H9 (cell line): Measurements from ENCODE around the gene STOM. TPM values are rescaled to one million over a fixed set of nuclear protein-coding genes. Genes with fewer than 3 reads are reported as not detected.

ENCODE experiments used
- DNase-seq: peaks from one replicate; pipeline ENCODE4 v3.0.0-alpha.2; 2017
- H2AFZ ChIP-seq: one replicate; pipeline ENCODE4 v1.6.1; 2013; ENCODE audit warnings: mild to moderate bottlenecking, low read length, control low read depth, moderate library complexity
- H2AK5ac ChIP-seq: 2 replicates; pipeline ENCODE4 v1.6.1; 2013; ENCODE audit warnings: low read length, control low read depth, mixed read lengths; ENCODE audit not compliant: insufficient read length
- H2BK120ac ChIP-seq: one replicate; pipeline ENCODE4 v1.6.1; 2013; ENCODE audit warnings: low read depth, mild to moderate bottlenecking, low read length, control low read depth, inconsistent platforms; ENCODE audit not compliant: poor library complexity, severe bottlenecking
- H2BK12ac ChIP-seq: 2 replicates; pipeline ENCODE4 v1.6.1; 2013; ENCODE audit warnings: low read length, control low read depth, mixed read lengths, low read depth; ENCODE audit not compliant: insufficient read length
- H2BK15ac ChIP-seq: 2 replicates; pipeline ENCODE4 v1.6.1; 2013; ENCODE audit warnings: low read depth, low read length, control low read depth
- H2BK20ac ChIP-seq: one replicate; pipeline ENCODE4 v1.6.1; 2013; ENCODE audit warnings: low read depth, mild to moderate bottlenecking, low read length, control low read depth, inconsistent platforms; ENCODE audit not compliant: poor library complexity, severe bottlenecking
- H2BK5ac ChIP-seq: 2 replicates; pipeline ENCODE4 v1.6.1; 2013; ENCODE audit warnings: low read length, control low read depth, mixed read lengths; ENCODE audit not compliant: insufficient read length
- H3K14ac ChIP-seq: 2 replicates; pipeline ENCODE4 v1.6.1; 2013; ENCODE audit warnings: low read length, control low read depth; ENCODE audit not compliant: insufficient read depth
- H3K18ac ChIP-seq: 2 replicates; pipeline ENCODE4 v1.6.1; 2013; ENCODE audit warnings: low read depth, mild to moderate bottlenecking, mixed read lengths, low read length, control low read depth; ENCODE audit not compliant: insufficient read length
- H3K23ac ChIP-seq: 2 replicates; pipeline ENCODE4 v1.6.1; 2013; ENCODE audit warnings: low read length, control low read depth, mixed read lengths, low read depth; ENCODE audit not compliant: insufficient read length
- H3K23me2 ChIP-seq: 2 replicates; pipeline ENCODE4 v1.6.1; 2013; ENCODE audit warnings: low read depth, mild to moderate bottlenecking, mixed read lengths, low read length, control low read depth; ENCODE audit not compliant: insufficient read length, poor library complexity, severe bottlenecking
- H3K27ac ChIP-seq: 2 replicates; pipeline ENCODE4 v1.5.1; 2013; ENCODE audit warnings: low read length, control low read depth, mixed read lengths, low read depth; ENCODE audit not compliant: insufficient read length
- H3K27me3 ChIP-seq: 2 replicates; pipeline ENCODE4 v1.6.1; 2013; ENCODE audit warnings: low read length, control low read depth, inconsistent platforms; ENCODE audit not compliant: insufficient read depth
- H3K4ac ChIP-seq: 2 replicates; pipeline ENCODE4 v1.6.1; 2013; ENCODE audit warnings: low read depth, mild to moderate bottlenecking, control low read depth, inconsistent platforms, low read length, moderate library complexity
- H3K4me1 ChIP-seq: 2 replicates; pipeline ENCODE4 v1.6.1; 2013; ENCODE audit warnings: low read length, control low read depth, inconsistent platforms; ENCODE audit not compliant: insufficient read depth
- H3K4me2 ChIP-seq: 2 replicates; pipeline ENCODE4 v1.6.1; 2013; ENCODE audit warnings: low read length, control low read depth, mixed read lengths; ENCODE audit not compliant: insufficient read length, insufficient read depth
- H3K56ac ChIP-seq: 2 replicates; pipeline ENCODE4 v1.6.1; 2013; ENCODE audit warnings: low read depth, mild to moderate bottlenecking, mixed read lengths, low read length, control low read depth; ENCODE audit not compliant: insufficient read length
- H3K79me1 ChIP-seq: 2 replicates; pipeline ENCODE4 v1.6.1; 2013; ENCODE audit warnings: low read depth, mild to moderate bottlenecking, moderate library complexity, low read length, control low read depth, inconsistent platforms; ENCODE audit not compliant: insufficient read depth, poor library complexity, severe bottlenecking
- H3K79me2 ChIP-seq: 2 replicates; pipeline ENCODE4 v1.6.1; 2013; ENCODE audit warnings: low read length, control low read depth, inconsistent platforms; ENCODE audit not compliant: insufficient read depth
- H3K9ac ChIP-seq: 2 replicates; pipeline ENCODE4 v1.6.1; 2013; ENCODE audit warnings: low read length, control low read depth, mixed read lengths; ENCODE audit not compliant: insufficient read length; ENCODE audit errors: extremely low read depth
- H3K9me3 ChIP-seq: one replicate; pipeline ENCODE4 v1.6.1; 2013; ENCODE audit warnings: low read depth, low read length, inconsistent platforms; ENCODE audit not compliant: control insufficient read depth
- H3T11ph ChIP-seq: one replicate; pipeline ENCODE4 v1.6.1; 2013; ENCODE audit warnings: mild to moderate bottlenecking, low read length, control low read depth, inconsistent platforms
- H4K20me1 ChIP-seq: one replicate; pipeline ENCODE4 v1.6.1; 2013; ENCODE audit not compliant: control insufficient read depth, insufficient read length, insufficient read depth
- H4K5ac ChIP-seq: 2 replicates; pipeline ENCODE4 v1.6.1; 2013; ENCODE audit warnings: low read depth, mild to moderate bottlenecking, mixed read lengths, low read length, control low read depth; ENCODE audit not compliant: insufficient read length
- H4K8ac ChIP-seq: replicated peaks from 2 replicates; pipeline ENCODE4 v1.6.1; 2013; ENCODE audit warnings: low read length, control low read depth, mixed read lengths, low read depth; ENCODE audit not compliant: insufficient read length
- H4K91ac ChIP-seq: 2 replicates; pipeline ENCODE4 v1.6.1; 2013; ENCODE audit warnings: low read depth, mild to moderate bottlenecking, moderate library complexity, mixed read lengths, low read length, control low read depth; ENCODE audit not compliant: insufficient read length
- H3K27ac Mint-ChIP-seq, 3 experiments: 2 replicates in 2 of 3; 3 replicates in 1 of 3; pipeline ENCODE4 v1.8.0; 2020 to 2021; ENCODE audit warnings: mixed read lengths in 3 of 3, mild to moderate bottlenecking in 1 of 3, moderate library complexity in 1 of 3
- H3K27me3 Mint-ChIP-seq: 2 replicates; pipeline ENCODE4 v1.8.0; 2021; ENCODE audit warnings: low read depth, mild to moderate bottlenecking, moderate library complexity, mixed read lengths
- H3K36me3 Mint-ChIP-seq, 3 experiments: 2 replicates in 2 of 3; 3 replicates in 1 of 3; pipeline ENCODE4 v1.8.0; 2020 to 2021; ENCODE audit warnings: low read depth in 3 of 3, mixed read lengths in 3 of 3; ENCODE audit not compliant: insufficient read depth in 1 of 3
- H3K4me1 Mint-ChIP-seq, 2 experiments: 2 replicates each; pipeline ENCODE4 v1.8.0; 2020; ENCODE audit warnings: mixed read lengths in 2 of 2
- H3K4me3 Mint-ChIP-seq, 2 experiments: 2 replicates in 1 of 2; 3 replicates in 1 of 2; pipeline ENCODE4 v1.8.0; 2020 to 2021; ENCODE audit warnings: mild to moderate bottlenecking in 2 of 2, mixed read lengths in 2 of 2, moderate library complexity in 1 of 2
- H3K9me3 Mint-ChIP-seq, 2 experiments: 2 replicates in 1 of 2; 3 replicates in 1 of 2; pipeline ENCODE4 v1.8.0; 2020; ENCODE audit warnings: mild to moderate bottlenecking in 2 of 2, mixed read lengths in 2 of 2, moderate library complexity in 1 of 2
- CTCF ChIP-seq: fragments of 200-600 bp; sonication (generic); conservative IDR thresholded peaks from 3 replicates; pipeline ENCODE4 v1.8.0; 2021; ENCODE audit warnings: antibody characterized with exemption, mild to moderate bottlenecking
- WGBS: extraction: QIAGEN DNeasy Blood & Tissue Kit; methylation state at CpG from one replicate; pipeline ENCODE4 v1.1.7; 2013; ENCODE audit warnings: missing lambda C conversion rate, low lambda C conversion rate, mixed read lengths; ENCODE audit not compliant: insufficient read length; ENCODE audit errors: extremely low coverage; 5-methylcytosine and 5-hydroxymethylcytosine counted together
- total RNA-seq: library from RNA; stranded (reverse); gene quantifications from 2 replicates; pipeline ENCODE4 v1.2.1, GENCODE V29; 2021

The STOM gene
- total RNA-seq, 1 experiment from 2014 or later, result 15.3 TPM

GRCh38 chr9:121310571-121310970, 59.5 kb downstream of the STOM start:
- Histone ChIP-seq H2BK120ac (no peak overlapping the region), H3K27ac (no peak overlapping the region), H3K23me2 (no peaks in the 10 kb centered on the region), H3K23ac (no peak overlapping the region), H3K4me1 (no peaks in the 10 kb centered on the region), H3K79me1 (no peaks in the 10 kb centered on the region), H3K14ac (no peak overlapping the region), H2BK12ac (no peak overlapping the region), H2AFZ (no peak overlapping the region), H3K79me2 (no peaks in the 10 kb centered on the region), H3K4ac (no peak overlapping the region), H4K91ac (no peak overlapping the region), H4K20me1 (no peaks in the 10 kb centered on the region), H3K9me3 (no peaks in the 10 kb centered on the region), H2AK5ac (no peak overlapping the region), H3T11ph (no peak overlapping the region), H4K5ac (no peak overlapping the region), H3K27me3 (no peaks in the 10 kb centered on the region), H4K8ac (no peak overlapping the region), H2BK5ac (no peak overlapping the region), H2BK20ac (no peak overlapping the region), H2BK15ac (no peak overlapping the region), H3K4me2 (no peak overlapping the region), H3K56ac (no peak overlapping the region), H3K18ac (no peak overlapping the region), H3K9ac (no peak overlapping the region)
- Mint-ChIP-seq H3K27me3 (peaks cover 43% of the 10 kb centered on the region), H3K4me1 (0 out of 4 replicates have a peak, but pooled peaks cover 2 to 3% of the 10 kb centered on the region in 2 experiments), H3K9me3 (no peaks in the 10 kb centered on the region), H3K4me3 (no peak overlapping the region), H3K27ac (no peak overlapping the region; a peak in 1 of 7 replicates), H3K36me3 (peaks cover 2 to 5% (median 3%) of the 10 kb centered on the region in 3 experiments; a peak in 3 of 7 replicates)
- no CpG with 5 or more reads among the region's 9 CpGs for WGBS
- DNase-seq, result no peak
- TF ChIP-seq CTCF, result no peak
